Heart left ventricle (tissue), 16 donors: ENCODE measurements around the gene SOX18. TPM values are rescaled to one million over a fixed set of nuclear protein-coding genes. Genes with fewer than 3 reads are reported as not detected.

Experiments
- ATAC-seq, 4 donors: fragments of 200-7000 bp; cut with Tn5 transposase; one replicate each; pipeline ENCODE4 v1.9.1; 2020 to 2022; ENCODE audit warnings: moderate library complexity in 4 of 4, mild to moderate bottlenecking in 3 of 4, moderate number of reproducible peaks in 1 of 4
- DNase-seq, 5 donors: peaks; one replicate each; pipeline ENCODE4 v3.0.0-alpha.2; 2020
- H3K27ac ChIP-seq, 12 donors: fragments of 200-600 bp; sonication (generic) in 4 of 12; one replicate each; pipeline versions ENCODE4 v1.5.0 to v1.8.0; 2016 to 2022; ENCODE audit warnings: mild to moderate bottlenecking in 2 of 12
- H3K27me3 ChIP-seq, 9 donors: fragments of 200-600 bp; sonication (generic) in 2 of 9; one replicate each; pipeline versions ENCODE4 v1.5.1 to v1.8.0; 2016 to 2022; ENCODE audit warnings: mild to moderate bottlenecking in 3 of 9
- H3K36me3 ChIP-seq, 9 donors: fragments of 200-600 bp; sonication (generic) in 2 of 9; one replicate each; pipeline versions ENCODE4 v1.5.0 to v1.8.0; 2018 to 2022; ENCODE audit warnings: mild to moderate bottlenecking in 2 of 9
- H3K4me1 ChIP-seq, 12 donors: fragments of 200-600 bp; sonication (generic) in 4 of 12; one replicate each; pipeline versions ENCODE4 v1.5.0 to v1.8.0; 2016 to 2022; ENCODE audit warnings: mild to moderate bottlenecking in 3 of 12
- H3K4me3 ChIP-seq, 12 donors: fragments of 200-600 bp; sonication (generic) in 4 of 12; one replicate each; pipeline versions ENCODE4 v1.5.0 to v1.8.0; 2017 to 2022; ENCODE audit warnings: mild to moderate bottlenecking in 9 of 12, moderate library complexity in 4 of 12
- H3K9me3 ChIP-seq, 12 donors: fragments of 200-600 bp; sonication (generic) in 4 of 12; one replicate each; pipeline versions ENCODE4 v1.5.0 to v1.8.0; 2016 to 2022; ENCODE audit warnings: mild to moderate bottlenecking in 1 of 12
- CTCF ChIP-seq, 12 donors: fragments of 200-600 bp; sonication (generic) in 4 of 12; IDR thresholded peaks; one replicate each; pipeline versions ENCODE4 v1.5.0 to v1.8.0; 2018 to 2022; ENCODE audit warnings: antibody characterized with exemption in 12 of 12, mild to moderate bottlenecking in 5 of 12
- POLR2A ChIP-seq, 2 donors: fragments of 450-650 bp; IDR thresholded peaks; one replicate each; pipeline ENCODE4 v1.6.1; 2017; ENCODE audit warnings: antibody characterized with exemption in 2 of 2, mild to moderate bottlenecking in 2 of 2, moderate library complexity in 2 of 2
- WGBS, 4 donors: extraction: QIAGEN DNeasy Blood & Tissue Kit in 2 of 4; methylation state at CpG; one replicate each; pipeline versions ENCODE4 v1.1.5 to v1.1.7; 2013 to 2018; 5-methylcytosine and 5-hydroxymethylcytosine counted together
- intact Hi-C, 10 donors: fragments of 100-400 bp; cut with DNase I; formaldehyde crosslinking; loops; one replicate each; pipeline versions ENCODE4 v1.11.1 to v1.14.2; 2022
- polyA plus RNA-seq, 2 donors: library from polyadenylated mRNA; stranded (reverse); fragments of 200-250 nt; gene quantifications; one replicate each; pipeline ENCODE4 v1.2.3, GENCODE V29; 2013
- total RNA-seq, 9 donors: library from RNA; depleted of rRNA in 2 of 9; stranded (reverse); fragments of >200 nt in 2 of 9; fragmentation: NEBNext Ultra II Directional in 3 of 9; extraction: Animal tissue kit (Norgen Biotek cat#: 25700) in 3 of 9; gene quantifications; one replicate each; pipeline versions ENCODE4 v1.1.0 to v1.2.4, GENCODE V29; 2016 to 2023
- donor health status: ischemic (EF 13 %, LVEDD 7.1; RV severe dilation, severe dysfunction).
- donor health status: healthy with polysubstance abuse.
- donor health status: DM: no; HTN: yes; CAD: no.
- donor health status: DM: no; HTN: no; CAD: no.
- donor health status: ischemic (EF 25% LVEDD 6.9; RV normal size, moderate dysfunction).
- donor health status: ischemic (EF 25% LVEDD 5.7; RV mildly dilated, moderate dysfunction).
- donor health status: healthy.
- donor health status: DM: yes; HTN: yes; CAD: no.
- donor health status: ischemic (EF 35%, LVEDD 5.7; RV mildly dilated, moderate dysfunction).
- donor health status: nonischemic (EF 11% LVEDD 7.7; RV severe dilation, severe dysfunction).
- donor health status: DM: yes; HTN: yes; CAD: no.
- donor health status: PGD.
- donor health status: ischemic (EF 29% LVEDD 5.4; RV normal size, mild dysfunction).
- donor health status: nonischemic (EF 23%, LVEDD 6.1; RV moderate dilation, normal function).

Gene SOX18
- total and polyA plus RNA-seq, 11 donors = 23.5 to 75.9 (median 48.2) TPM

- Histone ChIP-seq H3K27me3 (peaks cover 0 to 57% (median 14%) of the 10 kb centered on the region in 9 donors), H3K36me3 (peaks cover 0 to 23% (median 8%) of the 10 kb centered on the region in 9 donors)
- 57 to 73% (median 63%) methylated on average over 16 to 23 of the region's 23 CpGs for WGBS, 4 donors
Observed at GRCh38 chr20:64050261-64051032, 1.0 kb upstream of the SOX18 start.

GRCh38 chr20:64049878-64050260, 430 bp upstream of the SOX18 start:
- H3K4me3 ChIP-seq = peak overlapping the region; percentile 2 to 91 (median 61)
- intact Hi-C loops = no loop called here
- DNase-seq = peak in 2 of 5 donors; percentile 54 to 70
- TF ChIP-seq CTCF (IDR thresholded peaks at IDR 0.05) (no peak), POLR2A (IDR thresholded peaks at IDR 0.05) (no peak)
- WGBS, 4 donors = 14 to 76% (median 34%) methylated on average over 3 to 16 of the region's 16 CpGs
- peak overlapping the region; percentile 78 to 96 (median 91) for H3K27ac ChIP-seq
- peaks cover 0 to 45% (median 24%) of the 10 kb centered on the region in 12 donors for H3K4me1 ChIP-seq
- H3K36me3 ChIP-seq = peaks cover 0 to 23% (median 8%) of the 10 kb centered on the region in 9 donors
- peaks cover 0 to 59% (median 14%) of the 10 kb centered on the region in 9 donors for H3K27me3 ChIP-seq
- ATAC-seq = peak in 3 of 4 donors; percentile 6 to 31 (median 18)
- H3K9me3 ChIP-seq = no peaks in the 10 kb centered on the region

More at GRCh38 chr20:64050261-64051032, 1.0 kb upstream of the SOX18 start:
- Histone ChIP-seq H3K27ac (peak overlapping the region; percentile 78 to 96 (median 91)), H3K4me3 (peak overlapping the region; percentile 2 to 91 (median 61)), H3K4me1 (peaks cover 0 to 51% (median 27%) of the 10 kb centered on the region in 12 donors), H3K9me3 (no peaks in the 10 kb centered on the region)
- ATAC-seq = peak in 2 of 4 donors; percentile 3 to 5
- intact Hi-C loops = no loop called here
- TF ChIP-seq CTCF (IDR thresholded peaks at IDR 0.05) (peak in 4 of 12 donors; percentile 6 to 30 (median 18)), POLR2A (IDR thresholded peaks at IDR 0.05) (no peak)
- peak in 1 of 5 donors; percentile 56 for DNase-seq

GRCh38 chr20:64048402-64049044, 916 bp downstream of the SOX18 start:
- TF ChIP-seq CTCF (IDR thresholded peaks at IDR 0.05) (no peak), POLR2A (IDR thresholded peaks at IDR 0.05) (no peak)
- ATAC-seq (no peak), DNase-seq (no peak)
- intact Hi-C loops = no loop called here
- H3K27ac ChIP-seq = peak overlapping the region; percentile 57 to 90 (median 82)
- H3K4me3 ChIP-seq = peak overlapping the region; percentile 39 to 91 (median 63)
- peaks cover 0 to 23% (median 8%) of the 10 kb centered on the region in 9 donors for H3K36me3 ChIP-seq
- WGBS, 4 donors = 0 to 4% (median 3%) methylated on average over 28 to 101 of the region's 101 CpGs
- peaks cover 0 to 59% (median 16%) of the 10 kb centered on the region in 9 donors for H3K27me3 ChIP-seq
- H3K4me1 ChIP-seq = peaks cover 0 to 42% (median 16%) of the 10 kb centered on the region in 12 donors
- H3K9me3 ChIP-seq = no peaks in the 10 kb centered on the region

- H3K27ac ChIP-seq = peak overlapping the region; percentile 57 to 90 (median 82)
- ATAC-seq (no peak), DNase-seq (no peak)
- TF ChIP-seq CTCF (IDR thresholded peaks at IDR 0.05) (no peak), POLR2A (IDR thresholded peaks at IDR 0.05) (no peak)
- H3K4me3 ChIP-seq = peak overlapping the region; percentile 39 to 91 (median 63)
- H3K4me1 ChIP-seq = peaks cover 0 to 37% (median 12%) of the 10 kb centered on the region in 12 donors
- H3K36me3 ChIP-seq = peaks cover 0 to 23% (median 8%) of the 10 kb centered on the region in 9 donors
- 10 to 30% (median 11%) methylated on average over 20 to 49 of the region's 49 CpGs for WGBS, 4 donors
- peaks cover 0 to 58% (median 20%) of the 10 kb centered on the region in 9 donors for H3K27me3 ChIP-seq
- intact Hi-C loops = no loop called here
- H3K9me3 ChIP-seq = no peaks in the 10 kb centered on the region
Observed at GRCh38 chr20:64047968-64048401, 1.5 kb downstream of the SOX18 start.
